Neural progenitor cell (in vitro differentiated cells): ENCODE results near the gene COL15A1.

Experiments used
- CTCF ChIP-seq: fragments of 200-600 bp; sonication (generic); IDR thresholded peaks from 2 replicates; pipeline ENCODE4 v1.5.1; 2017; ENCODE audit warnings: antibody characterized with exemption, mild to moderate bottlenecking
- EZH2 ChIP-seq: fragments of 200-600 bp; sonication (generic); IDR thresholded peaks from 2 replicates; pipeline ENCODE4 v1.6.1; 2017; ENCODE audit warnings: antibody characterized with exemption, mild to moderate bottlenecking, moderate library complexity

DNA sequence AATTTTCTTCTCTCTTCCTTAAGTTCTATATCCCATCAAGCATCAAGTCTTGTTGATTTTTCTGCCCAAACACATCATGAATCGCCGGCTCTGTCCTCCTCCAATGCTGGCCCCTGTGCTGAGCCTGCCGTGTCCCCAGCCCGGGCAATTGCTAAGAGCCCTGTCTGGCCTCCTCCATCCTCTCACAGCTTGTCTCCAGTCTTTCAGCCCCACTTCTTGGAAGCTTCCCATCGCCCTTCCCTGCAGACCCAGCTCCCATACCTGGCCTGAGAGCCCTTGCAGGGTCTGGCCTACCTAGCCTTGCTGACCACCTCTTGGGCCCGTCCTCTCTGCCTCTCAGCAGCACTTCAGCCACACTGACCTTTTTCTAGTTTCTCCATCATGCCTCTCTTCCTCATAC is 61.9 kb downstream of the COL15A1 start:
- TF ChIP-seq CTCF: no peak
- TF ChIP-seq EZH2: no peak
